22Rv1 (cell line): ENCODE results near the gene HOXC13.

Experiments used
- CTCF ChIP-seq: fragments of 450-650 bp; IDR thresholded peaks from 2 replicates; pipeline ENCODE4 v1.5.1; 2017; ENCODE audit warnings: mild to moderate bottlenecking
- ZFX ChIP-seq: fragments of 450-650 bp; IDR thresholded peaks from 2 replicates; pipeline ENCODE4 v1.6.1; 2017; ENCODE audit warnings: antibody characterized with exemption, borderline replicate concordance

- TF ChIP-seq CTCF: peak; percentile 79
- no peak for TF ChIP-seq ZFX
These were observed 11.8 kb downstream of the HOXC13 start for GRCh38 chr12:53950437-53950773.
